Upper lobe of left lung (tissue), 6 donors: ENCODE results near the gene MATK. TPM values are rescaled to one million over a fixed set of nuclear protein-coding genes. Genes with fewer than 3 reads are reported as not detected.
A peak's percentile ranks its signal among the peaks of the same experiment; 100 is the strongest.

Source experiments
- ATAC-seq, 2 donors: fragments of 200-7000 bp; cut with Tn5 transposase; one replicate each; pipeline ENCODE4 v1.9.1; 2022; ENCODE audit warnings: mild to moderate bottlenecking in 2 of 2, moderate library complexity in 2 of 2; ENCODE audit not compliant: low FRiP score in 2 of 2
- DNase-seq, 2 donors: peaks; one replicate each; pipeline ENCODE4 v3.0.0-alpha.2; 2019 to 2020
- H3K27ac ChIP-seq, 4 donors: fragments of 200-600 bp; sonication (generic); one replicate each; pipeline ENCODE4 v1.5.1; 2016 to 2019
- H3K27me3 ChIP-seq, 4 donors: fragments of 200-600 bp; sonication (generic); one replicate each; pipeline ENCODE4 v1.5.1; 2017 to 2019
- H3K36me3 ChIP-seq, 4 donors: fragments of 200-600 bp; sonication (generic); one replicate each; pipeline ENCODE4 v1.5.1; 2016 to 2019
- H3K4me1 ChIP-seq, 4 donors: fragments of 200-600 bp; sonication (generic); one replicate each; pipeline ENCODE4 v1.5.1; 2018 to 2019
- H3K4me3 ChIP-seq, 4 donors: fragments of 200-600 bp; sonication (generic); one replicate each; pipeline ENCODE4 v1.5.1; 2017 to 2019; ENCODE audit warnings: mild to moderate bottlenecking in 2 of 4, moderate library complexity in 1 of 4
- H3K9me3 ChIP-seq, 4 donors: fragments of 200-600 bp; sonication (generic); one replicate each; pipeline ENCODE4 v1.5.1; 2018 to 2019
- EP300 ChIP-seq, 4 donors: sonication (generic); formaldehyde crosslinking; IDR thresholded peaks; one replicate each; pipeline ENCODE4 v1.5.1; 2017; ENCODE audit warnings: antibody characterized with exemption in 4 of 4, control low read depth in 2 of 4
- POLR2A ChIP-seq, 4 donors: fragments of 450-650 bp; IDR thresholded peaks; one replicate each; pipeline ENCODE4 v1.5.1; 2016 to 2017; ENCODE audit warnings: antibody characterized with exemption in 4 of 4, mild to moderate bottlenecking in 2 of 4
- POLR2AphosphoS5 ChIP-seq, 2 donors: sonication (generic); formaldehyde crosslinking; IDR thresholded peaks; one replicate each; pipeline ENCODE4 v1.5.1; 2017; ENCODE audit warnings: antibody characterized with exemption in 2 of 2
- WGBS, 2 donors: methylation state at CpG; one replicate each; pipeline ENCODE4 v1.1.5; 2017 to 2018; 5-methylcytosine and 5-hydroxymethylcytosine counted together
- total RNA-seq, 6 donors: library from RNA; depleted of rRNA in 4 of 6; stranded (reverse); fragments of >200 nt in 4 of 6; gene quantifications; one replicate each; pipeline versions ENCODE4 v1.1.0 to v1.2.1, GENCODE V29; 2016 to 2021
- TF ChIP-seq, protein P1 (sequence below), 6 experiments: fragments of 450-650 bp in 4 of 6; fragments of 200-600 bp in 2 of 6; sonication (generic) in 2 of 6; IDR thresholded peaks; one replicate each; pipeline ENCODE4 v1.5.1; 2016 to 2019; ENCODE audit warnings: antibody characterized with exemption in 6 of 6
- donor health status: DM: no; HTN: no; CAD: no; lungs with moderate emphysema.
- donor health status: DM: no; HTN: yes; CAD: no; lungs with severe emphysema.

Gene MATK
- total RNA-seq, 6 donors from 2014 or later = 9.6 to 20.1 (median 13.1) TPM

DNA sequence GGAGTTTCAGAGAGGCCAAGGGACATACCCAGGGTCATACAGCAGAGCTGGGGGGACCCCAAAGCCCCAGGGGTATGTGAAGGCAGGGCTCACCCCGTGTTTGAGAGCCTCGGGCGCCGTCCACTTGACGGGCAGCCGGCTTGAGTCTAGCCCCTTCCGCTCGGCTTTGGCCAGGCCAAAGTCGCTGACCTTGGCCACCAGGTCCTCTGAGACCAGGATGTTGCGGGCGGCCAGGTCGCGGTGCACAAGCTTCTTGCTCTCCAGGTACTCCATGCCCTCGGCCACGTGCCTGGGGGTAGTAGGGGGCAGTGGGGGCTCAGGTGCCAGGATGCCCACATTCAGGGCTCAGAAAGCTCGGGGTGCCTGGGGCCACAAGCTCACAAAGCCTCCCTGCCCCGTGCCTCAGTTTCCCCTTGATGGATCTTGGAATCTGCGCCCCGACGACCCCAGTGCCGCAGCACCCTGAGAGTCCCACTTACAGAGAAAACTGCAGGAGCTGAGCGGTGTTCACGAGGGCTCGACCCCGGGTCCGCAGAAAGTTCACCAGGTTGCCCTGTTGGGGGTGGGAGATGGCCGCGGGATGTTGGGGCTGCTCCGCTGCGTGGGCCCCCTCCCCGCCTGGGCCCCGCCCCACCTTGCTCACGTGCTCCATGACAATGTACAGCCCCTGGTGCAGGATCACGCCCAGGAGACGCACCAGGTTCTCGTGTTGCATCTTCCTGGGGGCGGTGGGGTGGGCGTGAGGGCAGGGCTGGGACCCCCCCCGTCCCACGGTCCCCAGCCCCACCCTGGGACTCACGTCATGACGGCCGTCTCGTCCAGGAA is 7.1 kb downstream of the MATK start:
- WGBS, 2 donors = 75 to 85% methylated on average over 4 to 44 of the region's 44 CpGs
- H3K27ac ChIP-seq = no peak overlapping the region
- peaks cover 0 to 10% (median 0%) of the 10 kb centered on the region in 4 donors for H3K36me3 ChIP-seq
- no peak for ATAC-seq
- H3K9me3 ChIP-seq = peaks cover 12 to 27% (median 17%) of the 10 kb centered on the region in 4 donors
- H3K27me3 ChIP-seq = no peaks in the 10 kb centered on the region
- H3K4me3 ChIP-seq = no peak overlapping the region
- H3K4me1 ChIP-seq = no peaks in the 10 kb centered on the region
- TF ChIP-seq POLR2A (IDR thresholded peaks at IDR 0.05) (no peak), POLR2AphosphoS5 (IDR thresholded peaks at IDR 0.05) (no peak), EP300 (IDR thresholded peaks at IDR 0.05) (no peak)
- TF ChIP-seq, protein P1, sequence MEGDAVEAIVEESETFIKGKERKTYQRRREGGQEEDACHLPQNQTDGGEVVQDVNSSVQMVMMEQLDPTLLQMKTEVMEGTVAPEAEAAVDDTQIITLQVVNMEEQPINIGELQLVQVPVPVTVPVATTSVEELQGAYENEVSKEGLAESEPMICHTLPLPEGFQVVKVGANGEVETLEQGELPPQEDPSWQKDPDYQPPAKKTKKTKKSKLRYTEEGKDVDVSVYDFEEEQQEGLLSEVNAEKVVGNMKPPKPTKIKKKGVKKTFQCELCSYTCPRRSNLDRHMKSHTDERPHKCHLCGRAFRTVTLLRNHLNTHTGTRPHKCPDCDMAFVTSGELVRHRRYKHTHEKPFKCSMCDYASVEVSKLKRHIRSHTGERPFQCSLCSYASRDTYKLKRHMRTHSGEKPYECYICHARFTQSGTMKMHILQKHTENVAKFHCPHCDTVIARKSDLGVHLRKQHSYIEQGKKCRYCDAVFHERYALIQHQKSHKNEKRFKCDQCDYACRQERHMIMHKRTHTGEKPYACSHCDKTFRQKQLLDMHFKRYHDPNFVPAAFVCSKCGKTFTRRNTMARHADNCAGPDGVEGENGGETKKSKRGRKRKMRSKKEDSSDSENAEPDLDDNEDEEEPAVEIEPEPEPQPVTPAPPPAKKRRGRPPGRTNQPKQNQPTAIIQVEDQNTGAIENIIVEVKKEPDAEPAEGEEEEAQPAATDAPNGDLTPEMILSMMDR (IDR thresholded peaks at IDR 0.05) = no peak
- peak in 1 of 2 donors; percentile 80 for DNase-seq

GRCh38 chr19:3778104-3778867 is 7.9 kb downstream of the MATK start:
- peaks cover 12 to 27% (median 17%) of the 10 kb centered on the region in 4 donors for H3K9me3 ChIP-seq
- DNase-seq (peak in 1 of 2 donors; percentile 84), ATAC-seq (no peak)
- H3K4me3 ChIP-seq = no peak overlapping the region
- WGBS, 2 donors = 91 to 94% methylated on average over 19 to 35 of the region's 37 CpGs
- H3K4me1 ChIP-seq = no peaks in the 10 kb centered on the region
- no peak for TF ChIP-seq EP300 (IDR thresholded peaks at IDR 0.05)
- TF ChIP-seq, protein P1 (IDR thresholded peaks at IDR 0.05) = no peak
- peaks cover 0 to 10% (median 0%) of the 10 kb centered on the region in 4 donors for H3K36me3 ChIP-seq
- no peaks in the 10 kb centered on the region for H3K27me3 ChIP-seq
- no peak overlapping the region for H3K27ac ChIP-seq

DNA sequence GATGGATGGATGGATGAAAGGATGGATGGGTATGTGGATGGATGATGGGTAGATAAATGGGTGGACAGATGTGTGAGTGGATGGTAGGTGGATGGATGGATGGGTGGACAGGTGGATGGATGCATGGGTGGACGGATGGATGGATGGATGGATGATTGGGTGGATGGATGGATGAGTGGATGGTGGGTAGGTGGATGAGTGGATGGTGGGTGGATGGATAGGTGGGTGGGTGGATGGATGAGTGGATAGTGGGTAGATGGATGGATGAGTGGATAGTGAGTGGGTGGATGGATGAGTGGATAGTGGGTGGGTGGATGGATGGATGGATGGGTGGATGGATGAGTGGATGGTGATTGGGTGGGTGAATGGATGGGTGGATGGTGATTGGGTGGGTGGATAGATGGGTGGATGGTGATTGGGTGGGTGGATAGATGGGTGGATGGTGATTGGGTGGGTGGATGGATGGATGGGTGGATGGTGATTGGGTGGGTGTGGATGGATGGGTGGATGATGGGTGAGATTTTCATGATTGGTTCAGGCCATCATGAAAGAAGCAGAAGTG is 9.6 kb downstream of the MATK start:
- ATAC-seq = no peak
- 84 to 94% methylated on average over 1 of the region's 1 CpG for WGBS, 2 donors
- TF ChIP-seq POLR2A (IDR thresholded peaks at IDR 0.05) = no peak
- no peak for TF ChIP-seq POLR2AphosphoS5 (IDR thresholded peaks at IDR 0.05)

GRCh38 chr19:3775831-3776230 is 10.3 kb downstream of the MATK start:
- H3K9me3 ChIP-seq = peaks cover 0 to 5% (median 0%) of the 10 kb centered on the region in 4 donors
- H3K4me3 ChIP-seq = no peak overlapping the region
- DNase-seq (no peak), ATAC-seq (no peak)
- 92 to 95% methylated on average over 2 to 5 of the region's 5 CpGs for WGBS, 2 donors
- H3K36me3 ChIP-seq = no peaks in the 10 kb centered on the region
- H3K27me3 ChIP-seq = no peaks in the 10 kb centered on the region
- no peaks in the 10 kb centered on the region for H3K4me1 ChIP-seq
- no peak overlapping the region for H3K27ac ChIP-seq
- TF ChIP-seq EP300 (IDR thresholded peaks at IDR 0.05) (no peak), POLR2AphosphoS5 (IDR thresholded peaks at IDR 0.05) (no peak), POLR2A (IDR thresholded peaks at IDR 0.05) (no peak)
- TF ChIP-seq, protein P1 (IDR thresholded peaks at IDR 0.05) = no peak

More for the DNA sequence above, 9.6 kb downstream of the MATK start:
- Histone ChIP-seq H3K9me3 (peaks cover 3 to 13% (median 6%) of the 10 kb centered on the region in 4 donors), H3K27me3 (no peaks in the 10 kb centered on the region), H3K36me3 (peaks cover 0 to 2% (median 0%) of the 10 kb centered on the region in 4 donors), H3K4me1 (no peaks in the 10 kb centered on the region), H3K4me3 (no peak overlapping the region), H3K27ac (no peak overlapping the region)
- no peak for DNase-seq

DNA sequence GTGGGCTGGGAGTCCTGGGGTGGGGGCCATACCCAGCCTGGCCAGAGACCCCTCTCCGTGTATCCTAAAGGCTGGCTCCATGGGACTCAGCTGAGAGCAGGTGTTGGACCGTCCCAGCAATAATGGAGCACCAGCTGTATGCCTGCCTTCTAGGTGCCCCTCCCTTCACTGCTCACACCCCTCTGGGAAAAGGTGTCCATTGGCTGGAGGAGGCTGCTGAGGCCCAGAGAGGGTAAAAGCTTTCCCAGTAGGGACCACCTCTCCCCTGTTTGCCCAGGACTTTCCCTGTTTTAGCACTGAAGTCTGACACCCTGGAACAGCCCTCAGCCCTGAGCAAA is 10.8 kb downstream of the MATK start:
- 77% methylated on average over 2 of the region's 2 CpGs; no CpG with 5 or more reads in 1 of the 2 donors for WGBS, 2 donors

More for the DNA sequence above, 10.8 kb downstream of the MATK start:
- H3K9me3 ChIP-seq = peaks cover 0 to under 1% (median 0%) of the 10 kb centered on the region in 4 donors
- H3K27ac ChIP-seq = no peak overlapping the region
- no peak overlapping the region for H3K4me3 ChIP-seq
- DNase-seq = no peak
- no peaks in the 10 kb centered on the region for H3K4me1 ChIP-seq
- no peak for ATAC-seq
- H3K36me3 ChIP-seq = no peaks in the 10 kb centered on the region
- no peak for TF ChIP-seq POLR2AphosphoS5 (IDR thresholded peaks at IDR 0.05)
- TF ChIP-seq POLR2A (IDR thresholded peaks at IDR 0.05) = no peak
- TF ChIP-seq, protein P1 (IDR thresholded peaks at IDR 0.05) = no peak
- TF ChIP-seq EP300 (IDR thresholded peaks at IDR 0.05) = no peak
- H3K27me3 ChIP-seq = no peaks in the 10 kb centered on the region
